Fibroblast of mammary gland (primary cell): Measurements from ENCODE around the gene RPA1.
"Not testable (repeated sequence)": the region's sequence is repeated elsewhere in the genome, so short reads cannot be mapped to it uniquely, and the experiment has no call there.

Experiments used
- DNase-seq: peaks from one replicate; pipeline ENCODE4 v3.0.0-alpha.2; 2010; ENCODE audit warnings: low read depth
- H3K4me3 ChIP-seq: 2 replicates; pipeline ENCODE4 v1.5.1; 2011; ENCODE audit warnings: low read depth, mild to moderate bottlenecking, low read length, moderate library complexity; ENCODE audit not compliant: control insufficient read depth
- CTCF ChIP-seq: conservative IDR thresholded peaks from 2 replicates; pipeline ENCODE4 v1.5.1; 2011; ENCODE audit warnings: low read depth, low read length, inconsistent platforms; ENCODE audit not compliant: control insufficient read depth, insufficient read depth

The RPA1 gene

GRCh38 chr17:1800240-1800639, 29.6 kb upstream of the RPA1 start:
- H3K4me3 ChIP-seq = no peak overlapping the region
- no peak for DNase-seq
- no peak for TF ChIP-seq CTCF

- TF ChIP-seq CTCF = no peak
- no peak for DNase-seq
- no peak overlapping the region for H3K4me3 ChIP-seq
These were observed 29.1 kb upstream of the RPA1 start for GRCh38 chr17:1800712-1801111.

DNA sequence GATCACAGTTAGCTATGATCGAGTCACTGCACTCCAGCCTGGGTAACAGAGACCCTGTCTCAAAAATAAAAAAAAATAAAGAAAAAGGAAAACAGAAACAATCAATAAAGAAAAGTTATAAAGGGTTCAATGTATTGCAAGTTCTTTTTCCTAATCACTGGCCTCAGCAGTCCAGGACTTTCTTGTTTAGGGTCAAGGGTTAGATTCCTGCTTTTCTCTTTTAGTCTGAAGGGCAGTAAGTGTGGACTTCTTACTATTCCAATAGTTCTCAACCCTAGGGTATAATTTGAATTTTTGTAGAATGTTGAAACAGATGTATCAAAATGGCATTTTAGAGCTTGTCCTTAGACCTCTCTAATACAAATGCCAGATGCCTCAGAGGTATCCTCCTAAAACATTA, 27.4 kb upstream of the RPA1 start:
- DNase-seq = no peak
- no peak for TF ChIP-seq CTCF
- H3K4me3 ChIP-seq = no peak overlapping the region

- no peak for TF ChIP-seq CTCF
- no peak overlapping the region for H3K4me3 ChIP-seq
- no peak for DNase-seq
These were observed 26.5 kb upstream of the RPA1 start for GRCh38 chr17:1803280-1803679.

GRCh38 chr17:1807890-1808289, 21.9 kb upstream of the RPA1 start:
- no peak overlapping the region for H3K4me3 ChIP-seq
- no peak for TF ChIP-seq CTCF
- DNase-seq = no peak

DNA sequence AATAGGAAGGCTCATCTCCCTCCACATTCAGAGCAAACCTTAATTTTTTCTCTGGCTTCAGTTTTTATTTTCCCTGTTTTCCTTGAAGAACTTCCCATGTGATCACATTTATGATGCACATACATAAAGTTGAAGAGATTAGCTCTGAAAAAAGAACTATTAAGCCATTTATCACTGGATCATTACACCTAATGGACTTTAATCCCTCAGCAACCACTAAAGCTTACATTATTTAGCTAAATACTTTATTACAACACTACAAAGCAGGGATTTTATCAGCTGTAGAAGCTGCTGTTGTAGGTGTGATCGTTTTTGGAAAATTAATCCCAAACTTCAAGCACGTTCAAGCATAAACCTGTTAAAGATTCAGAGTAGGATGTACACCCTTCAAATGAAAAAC, 21.2 kb upstream of the RPA1 start:
- TF ChIP-seq CTCF = no peak
- no peak overlapping the region for H3K4me3 ChIP-seq
- DNase-seq = no peak

DNA sequence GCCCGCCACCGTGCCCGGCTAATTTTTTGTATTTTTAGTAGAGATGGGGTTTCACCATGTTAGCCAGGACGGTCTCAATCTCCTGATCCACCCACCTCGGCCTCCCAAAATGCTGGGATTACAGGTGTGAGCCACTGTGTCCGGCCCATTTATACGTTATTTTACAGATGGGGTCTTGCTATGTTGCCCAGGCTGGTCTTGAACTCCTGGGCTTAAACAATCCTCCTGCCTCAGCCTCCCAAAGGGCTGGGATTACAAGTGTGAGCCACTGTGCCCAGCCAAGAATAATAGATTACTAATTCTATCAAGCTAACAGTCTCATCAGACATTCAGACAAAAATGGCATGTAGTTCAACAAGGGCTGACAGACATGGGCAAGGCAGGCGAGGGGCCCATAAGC, 20.0 kb upstream of the RPA1 start:
- DNase-seq, H3K4me3 ChIP-seq: not testable (repeated sequence)

- no peak overlapping the region for H3K4me3 ChIP-seq
- no peak for TF ChIP-seq CTCF
- no peak for DNase-seq
These were observed 19.2 kb upstream of the RPA1 start for GRCh38 chr17:1810450-1811103.
